ENCODE measurements around the gene DAPK2. TPM values are rescaled to one million over a fixed set of nuclear protein-coding genes. Genes with fewer than 3 reads are reported as not detected.

Gene DAPK2
- total RNA-seq, 2 donors from 2014 or later, result 1.6 to 2.7 TPM

DNA sequence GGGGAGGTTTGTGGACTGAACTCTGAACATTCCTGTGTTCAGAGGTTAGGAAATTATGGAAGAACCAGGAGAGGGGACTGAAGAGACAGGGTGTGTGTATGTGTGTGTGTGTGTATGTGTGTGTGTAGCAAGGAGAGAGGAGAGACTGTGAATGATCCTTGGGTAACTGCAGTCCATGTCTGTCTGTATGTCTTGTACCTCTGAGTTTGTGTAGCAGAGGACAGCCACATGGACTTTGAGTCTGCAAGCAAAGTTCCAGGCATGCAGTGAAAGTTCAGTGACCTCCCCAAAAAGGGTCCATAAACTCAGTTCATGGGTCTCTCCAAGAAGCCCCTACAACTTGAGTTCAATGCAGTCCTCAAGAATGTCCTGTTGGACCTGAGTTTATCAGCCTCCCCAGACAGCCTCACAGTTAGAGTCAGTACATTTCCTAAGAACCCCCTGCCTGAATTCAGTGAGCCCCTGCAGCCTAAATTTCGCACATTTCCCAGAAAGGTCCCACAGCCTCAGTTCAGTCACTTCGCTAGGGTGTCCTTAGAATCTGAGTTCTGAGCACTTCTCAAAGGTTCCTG, 184.3 kb downstream of the DAPK2 start:
- ATAC-seq, result no peak
- Mint-ChIP-seq H3K4me3 (no peak overlapping the region), H3K27me3 (no peaks in the 10 kb centered on the region), H3K27ac (peak overlapping the region; percentile 93), H3K36me3 (ENCODE audit: low read depth) (no peaks in the 10 kb centered on the region), H3K4me1 (peaks cover 28% of the 10 kb centered on the region)
- no peaks in the 10 kb centered on the region for H3K9me3 ChIP-seq (ENCODE audit: control insufficient read depth, low read length, poor library complexity, severe bottlenecking)
- no peak for DNase-seq

DNA sequence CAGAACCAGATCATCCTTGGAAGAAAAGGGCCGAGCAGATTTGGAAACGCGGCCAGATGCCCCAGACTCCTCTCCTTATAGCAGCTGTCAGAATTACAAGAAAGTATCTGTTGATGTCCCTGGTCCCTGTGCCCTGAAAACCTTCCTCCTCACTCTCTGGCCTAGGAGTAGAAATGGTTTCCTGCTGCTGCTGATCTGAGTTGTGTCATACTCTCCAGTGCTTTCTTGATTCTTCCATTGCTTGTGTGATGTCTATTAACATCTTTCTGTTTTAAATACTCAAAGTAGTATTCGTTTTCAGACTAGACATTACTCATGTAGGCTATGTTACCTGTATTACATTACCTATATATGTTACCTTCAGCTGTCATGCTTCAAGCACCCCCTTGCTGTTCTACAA, 185.7 kb downstream of the DAPK2 start:
- no peaks in the 10 kb centered on the region for H3K27me3 Mint-ChIP-seq
- ATAC-seq, result peak; percentile 21
- no peak for DNase-seq
- H3K36me3 Mint-ChIP-seq (ENCODE audit: low read depth), result no peaks in the 10 kb centered on the region
- H3K9me3 ChIP-seq (ENCODE audit: control insufficient read depth, low read length, poor library complexity, severe bottlenecking), result no peaks in the 10 kb centered on the region
- peak overlapping the region; percentile 93 for H3K27ac Mint-ChIP-seq
- H3K4me3 Mint-ChIP-seq, result peak overlapping the region; percentile 53
- peaks cover 28% of the 10 kb centered on the region for H3K4me1 Mint-ChIP-seq

DNA sequence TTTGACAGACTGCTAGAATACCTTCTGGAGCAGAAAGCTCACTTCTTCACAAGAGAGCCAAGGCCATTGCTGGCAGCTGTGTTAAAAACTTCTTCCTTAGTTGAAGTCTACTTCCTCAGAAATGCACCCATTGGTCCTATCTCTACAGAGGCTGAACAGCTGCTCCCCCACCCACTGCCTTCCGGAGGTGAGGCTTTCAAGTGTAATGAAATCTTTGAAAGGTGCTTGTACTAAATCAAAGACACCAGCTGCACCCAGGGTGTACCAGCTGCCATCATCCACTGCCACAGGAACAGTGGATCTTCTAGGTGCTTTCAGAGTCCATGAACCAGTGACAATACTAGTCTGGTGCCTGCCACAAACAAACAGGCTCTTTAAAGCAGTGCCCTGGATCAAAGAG, 186.1 kb downstream of the DAPK2 start:
- Mint-ChIP-seq H3K36me3 (ENCODE audit: low read depth) (no peaks in the 10 kb centered on the region), H3K27me3 (no peaks in the 10 kb centered on the region), H3K27ac (peak overlapping the region; percentile 93), H3K4me3 (peak overlapping the region; percentile 53), H3K4me1 (peaks cover 28% of the 10 kb centered on the region)
- ATAC-seq (peak; percentile 93), DNase-seq (peak; percentile 14 to 44 (median 21))
- no peaks in the 10 kb centered on the region for H3K9me3 ChIP-seq (ENCODE audit: control insufficient read depth, low read length, poor library complexity, severe bottlenecking)

DNA sequence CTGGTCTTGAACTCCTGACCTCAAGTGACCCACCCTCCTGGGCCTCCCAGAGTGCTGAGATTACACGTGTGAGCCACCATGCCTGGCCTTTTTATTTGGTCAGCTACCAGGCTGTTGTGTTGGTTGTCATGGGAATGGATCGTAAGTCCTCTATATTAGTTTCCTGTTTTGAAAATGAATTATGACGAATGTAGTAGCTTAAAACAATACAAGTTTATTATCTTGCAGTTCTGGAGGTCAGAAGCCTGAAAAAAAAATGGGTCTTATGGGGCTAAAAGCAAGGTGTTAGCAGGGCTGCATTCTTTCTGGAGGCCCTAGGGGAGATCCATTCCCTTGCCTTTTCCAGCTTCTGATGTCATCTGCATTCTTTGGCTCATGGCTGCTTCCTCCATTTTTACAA, 187.4 kb downstream of the DAPK2 start:
- H3K9me3 ChIP-seq (ENCODE audit: control insufficient read depth, low read length, poor library complexity, severe bottlenecking), result no peaks in the 10 kb centered on the region
- Mint-ChIP-seq H3K36me3 (ENCODE audit: low read depth) (no peaks in the 10 kb centered on the region), H3K4me1 (peaks cover 26% of the 10 kb centered on the region), H3K4me3 (no peak overlapping the region), H3K27me3 (no peaks in the 10 kb centered on the region), H3K27ac (peak overlapping the region; percentile 93)
- no peak for DNase-seq
- ATAC-seq, result peak; percentile 31

DNA sequence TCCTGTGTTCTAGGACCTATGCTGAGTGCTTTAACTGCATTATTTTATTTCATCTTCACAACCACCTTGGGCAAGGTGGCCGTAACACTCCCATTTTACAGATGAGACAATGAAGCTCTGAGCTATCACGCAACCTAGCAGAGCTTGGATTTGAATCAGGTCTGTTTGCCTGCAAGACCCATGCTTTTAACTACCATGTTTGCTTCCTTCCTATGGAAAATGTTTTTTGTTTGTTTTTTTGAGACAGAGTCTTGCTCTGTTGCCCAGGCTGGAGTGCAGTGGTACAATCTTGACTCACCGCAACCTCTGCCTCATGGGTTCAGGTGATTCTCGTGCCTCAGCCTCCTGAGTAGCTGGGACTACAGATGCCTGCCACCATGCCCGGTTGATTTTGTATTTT, 187.8 kb downstream of the DAPK2 start:
- ATAC-seq, result no peak
- Mint-ChIP-seq H3K36me3 (ENCODE audit: low read depth) (no peaks in the 10 kb centered on the region), H3K4me1 (peaks cover 26% of the 10 kb centered on the region), H3K4me3 (no peak overlapping the region), H3K27me3 (no peaks in the 10 kb centered on the region), H3K27ac (peak overlapping the region; percentile 93)
- DNase-seq, result no peak
- H3K9me3 ChIP-seq (ENCODE audit: control insufficient read depth, low read length, poor library complexity, severe bottlenecking), result no peaks in the 10 kb centered on the region

DNA sequence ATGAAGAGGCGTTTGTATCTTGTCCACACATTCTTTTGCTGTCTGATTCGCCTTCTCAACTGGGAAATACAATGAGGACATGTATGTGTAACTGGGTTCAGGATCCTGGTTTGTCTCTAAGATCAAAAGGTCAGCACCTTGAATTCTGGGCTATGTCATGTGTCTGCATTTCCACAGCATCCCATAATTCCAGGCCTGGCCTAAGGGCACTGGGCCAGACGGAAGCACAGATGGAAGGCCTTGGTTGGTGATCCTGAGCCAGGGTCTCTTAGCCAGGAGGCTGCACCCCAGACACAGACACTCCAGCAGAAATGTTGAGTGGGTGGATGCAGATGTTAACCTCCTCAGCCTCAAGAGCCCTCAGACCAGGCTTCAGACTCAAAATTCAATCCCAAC, 188.8 kb downstream of the DAPK2 start:
- peak overlapping the region; percentile 93 for H3K27ac Mint-ChIP-seq
- H3K27me3 Mint-ChIP-seq, result no peaks in the 10 kb centered on the region
- no peaks in the 10 kb centered on the region for H3K36me3 Mint-ChIP-seq (ENCODE audit: low read depth)
- H3K4me1 Mint-ChIP-seq, result peaks cover 26% of the 10 kb centered on the region
- ATAC-seq (no peak), DNase-seq (no peak)
- H3K9me3 ChIP-seq (ENCODE audit: control insufficient read depth, low read length, poor library complexity, severe bottlenecking), result no peaks in the 10 kb centered on the region
- no peak overlapping the region for H3K4me3 Mint-ChIP-seq

Other genes starting within 250 kb of the DAPK2 start
- 100 to 1,000 TPM; 252 to 271 TPM for gene HERC1, start 212.5 kb downstream of the DAPK2 start, total RNA-seq
- gene CIAO2A, start 47.4 kb upstream of the DAPK2 start, total RNA-seq, result 10 to 100 TPM; 21.5 to 23.1 TPM
- gene SNX1, start 49.5 kb upstream of the DAPK2 start, total RNA-seq, result 100 to 1,000 TPM in 1 of 2 donors, 10 to 100 TPM in 1; 87.1 to 111 TPM
- gene SNX22, start 105.2 kb upstream of the DAPK2 start, total RNA-seq, result 1 to 10 TPM in 1 of 2 donors, under 1 TPM in 1; 0.42 to 1.9 TPM
- gene PPIB, start 116.5 kb upstream of the DAPK2 start, total RNA-seq, result 100 to 1,000 TPM; 202 to 208 TPM

Measured in T-helper 17 cell (primary cell).